Right renal pelvis (tissue), 4 donors: ENCODE results near the gene CHST15. TPM values are rescaled to one million over a fixed set of nuclear protein-coding genes. Genes with fewer than 3 reads are reported as not detected.

Experiments
- DNase-seq, 4 donors: peaks; one replicate each; pipeline ENCODE4 v3.0.0-alpha.2; 2013; ENCODE audit warnings: low read depth in 4 of 4, low spot score in 3 of 4, missing footprints in 1 of 4
- polyA plus RNA-seq, 4 donors: library from polyadenylated mRNA; unstranded; fragments of 120-200 nt; gene quantifications; one replicate each; pipeline ENCODE4 v1.2.1, GENCODE V29; 2013; ENCODE audit not compliant: insufficient read length in 4 of 4

Gene CHST15
- polyA plus RNA-seq, 4 donors = 17.1 to 23.5 (median 20.9) TPM

DNA sequence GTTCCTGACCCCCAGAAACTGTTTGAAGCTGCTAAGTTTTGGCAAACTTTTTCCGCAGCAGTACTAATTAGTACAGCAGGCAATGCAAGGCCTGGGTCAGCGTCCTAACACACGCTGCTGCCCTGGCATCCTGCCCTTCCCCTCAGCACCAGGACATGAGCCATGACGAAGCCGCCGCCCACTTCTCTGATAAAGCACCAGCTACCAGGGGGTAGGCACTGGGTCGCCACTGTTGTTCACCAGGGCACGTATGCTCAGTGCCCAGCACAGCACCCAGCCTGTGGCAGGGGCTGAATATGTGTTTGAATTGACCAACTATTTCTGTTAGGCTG, 59.5 kb downstream of the CHST15 start:
- DNase-seq = no peak

GRCh38 chr10:124032971-124033886, 60.2 kb downstream of the CHST15 start:
- peak; percentile 62 to 72 (median 64) for DNase-seq

DNA sequence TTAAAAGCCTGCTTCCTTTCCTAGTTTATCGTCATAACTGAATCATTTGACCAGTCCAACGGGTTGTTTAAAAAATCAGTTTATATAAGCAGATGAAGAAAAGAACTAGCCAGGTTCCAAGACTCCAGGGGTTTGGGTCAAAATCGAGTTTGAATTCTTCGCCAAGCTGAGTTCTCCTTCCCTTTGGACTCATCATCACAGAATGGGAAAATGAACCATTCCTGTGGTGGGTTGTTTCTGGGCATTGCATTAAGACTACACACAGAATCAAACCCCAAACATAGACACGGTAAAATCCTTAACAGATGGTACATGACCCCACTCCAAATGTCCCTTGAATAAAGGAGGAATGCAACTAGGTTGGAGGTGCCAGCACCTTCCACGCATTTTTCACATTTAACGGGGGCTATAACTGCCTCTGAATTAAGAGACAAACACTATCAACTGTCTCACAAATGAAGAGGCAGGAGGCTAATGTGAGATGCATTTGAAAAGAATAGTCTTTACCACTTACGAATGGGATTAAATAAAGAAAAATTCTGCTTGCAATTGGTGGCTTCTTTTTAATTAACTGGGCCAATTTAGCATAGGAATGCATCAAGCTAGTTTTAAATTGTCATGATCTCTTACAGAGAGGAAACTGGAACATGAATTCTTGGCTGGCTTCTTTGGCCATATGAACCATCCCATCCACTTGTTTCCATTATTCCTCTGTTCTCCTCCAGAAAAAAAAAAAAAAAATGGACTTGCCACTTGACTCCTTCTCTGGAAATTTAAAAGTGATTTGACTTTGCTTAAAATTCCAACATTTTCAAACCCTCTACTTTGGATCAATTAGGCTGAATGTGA, 61.1 kb downstream of the CHST15 start:
- DNase-seq = no peak

DNA sequence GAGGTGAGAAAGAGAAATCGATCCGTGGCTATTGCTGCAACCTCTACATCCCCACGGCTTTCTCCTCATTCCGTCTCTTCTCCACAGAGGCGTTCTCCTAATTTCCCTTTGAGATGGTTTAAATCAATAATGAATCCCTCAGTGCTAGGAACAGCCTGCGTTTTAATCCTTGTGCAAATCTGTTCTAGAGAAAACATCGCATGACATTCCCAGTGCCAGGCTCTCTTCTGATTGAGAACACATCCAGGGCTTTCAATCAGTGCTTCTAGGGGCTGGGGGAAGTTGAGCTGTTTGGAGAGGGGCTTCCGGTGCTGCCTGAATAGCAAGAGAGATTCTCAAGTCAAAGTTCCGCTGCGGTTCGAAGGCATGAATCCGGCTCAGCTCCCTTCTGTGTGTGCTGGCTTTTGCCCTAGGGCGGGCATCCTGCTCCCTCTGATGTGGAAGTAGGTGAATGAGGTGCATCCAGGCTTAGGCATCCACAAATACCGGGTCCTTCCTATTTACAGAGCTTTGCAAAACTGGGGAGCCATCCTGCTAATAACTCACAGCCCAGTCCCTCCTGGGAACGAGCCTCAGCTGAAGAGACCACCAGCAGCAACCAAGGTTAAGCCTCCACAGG, 62.8 kb downstream of the CHST15 start:
- no peak for DNase-seq

DNA sequence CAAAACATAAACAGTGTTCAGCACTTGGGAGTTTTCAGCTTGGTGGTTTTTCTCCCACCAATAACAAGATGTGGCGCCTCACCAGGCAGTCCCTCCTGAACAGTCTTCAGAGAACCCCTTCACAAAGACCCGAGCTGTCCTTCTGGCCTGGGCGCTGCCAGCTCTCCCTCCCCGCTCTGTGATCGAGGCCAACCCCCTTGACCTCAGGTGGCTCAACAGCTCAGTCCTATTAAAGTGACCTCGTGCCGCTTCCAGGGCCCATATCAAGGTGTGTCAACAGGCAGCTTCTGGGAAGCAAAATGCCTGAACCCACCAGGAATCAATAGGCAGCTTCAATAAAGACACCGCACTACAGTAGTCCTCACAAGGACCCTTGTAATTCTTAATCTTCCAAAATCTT, 63.3 kb downstream of the CHST15 start:
- no peak for DNase-seq

DNA sequence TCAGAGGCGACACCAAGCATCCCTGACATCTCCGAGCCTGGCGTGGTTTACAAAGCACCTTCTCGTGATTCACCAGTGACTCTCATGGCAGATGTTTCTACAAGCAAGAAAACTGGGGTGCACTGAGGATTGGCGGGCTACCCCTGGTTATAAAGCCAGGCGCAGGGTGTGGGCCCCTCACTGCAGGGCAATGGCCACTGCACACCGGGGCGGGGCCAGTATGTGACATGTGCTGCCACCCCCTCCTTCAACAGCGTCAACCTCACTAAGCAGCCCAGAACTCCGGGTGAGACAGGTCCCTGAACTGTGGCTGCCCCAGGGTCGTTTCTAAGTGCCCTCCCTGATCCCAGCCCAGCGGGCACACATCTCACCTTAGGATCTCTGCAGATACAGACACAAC, 63.8 kb downstream of the CHST15 start:
- DNase-seq = no peak

GRCh38 chr10:124028700-124029480, 64.5 kb downstream of the CHST15 start:
- no peak for DNase-seq

DNA sequence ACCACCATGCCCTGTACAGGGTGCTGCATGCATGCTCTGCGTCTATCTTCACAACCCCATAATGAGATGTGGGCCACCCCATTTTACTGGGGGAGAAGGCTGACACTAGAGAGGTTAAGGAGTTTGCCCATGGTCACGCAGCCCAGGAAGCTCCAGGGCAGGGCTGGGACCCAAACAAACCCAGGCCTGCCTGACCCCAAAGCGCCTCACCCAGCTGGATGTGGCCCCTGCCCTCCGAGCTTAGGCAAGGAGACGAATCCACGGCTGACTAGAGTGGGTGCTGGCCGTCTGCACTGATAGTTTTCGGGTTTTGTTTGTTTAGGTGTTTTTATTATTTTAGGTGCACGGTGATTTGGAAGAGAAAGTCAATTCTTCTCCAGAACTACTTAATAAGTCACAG, 65.7 kb downstream of the CHST15 start:
- DNase-seq = no peak

DNA sequence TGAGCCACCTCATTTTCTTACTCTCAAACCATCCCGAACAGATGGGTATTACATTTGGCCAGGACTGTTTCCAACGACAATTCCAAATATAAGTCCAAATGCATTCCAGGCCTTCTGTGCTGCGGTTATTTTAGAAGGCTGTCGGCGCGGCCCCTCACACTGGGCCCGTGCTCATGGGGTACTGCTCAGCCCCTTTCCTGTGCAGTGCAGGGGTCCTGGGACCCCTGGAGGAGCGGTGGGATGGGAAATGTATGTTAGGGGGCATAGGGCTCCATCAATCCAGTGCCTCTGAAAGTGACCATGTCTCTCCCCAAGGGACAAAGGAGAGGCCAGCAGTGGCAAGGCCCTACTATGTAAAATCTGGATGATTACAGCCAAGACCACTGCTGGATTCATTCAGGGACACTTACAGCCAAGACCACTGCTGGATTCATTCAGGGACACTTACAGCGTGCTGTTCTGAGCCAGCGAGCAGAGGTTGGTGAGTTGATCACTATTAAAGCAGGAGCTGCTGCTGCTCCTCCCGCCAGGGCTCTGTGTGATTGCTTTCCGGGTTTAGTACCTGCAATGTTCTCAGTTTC, 66.3 kb downstream of the CHST15 start:
- no peak for DNase-seq

- DNase-seq = no peak
Measured at GRCh38 chr10:124026589-124026939, 66.8 kb downstream of the CHST15 start.

DNA sequence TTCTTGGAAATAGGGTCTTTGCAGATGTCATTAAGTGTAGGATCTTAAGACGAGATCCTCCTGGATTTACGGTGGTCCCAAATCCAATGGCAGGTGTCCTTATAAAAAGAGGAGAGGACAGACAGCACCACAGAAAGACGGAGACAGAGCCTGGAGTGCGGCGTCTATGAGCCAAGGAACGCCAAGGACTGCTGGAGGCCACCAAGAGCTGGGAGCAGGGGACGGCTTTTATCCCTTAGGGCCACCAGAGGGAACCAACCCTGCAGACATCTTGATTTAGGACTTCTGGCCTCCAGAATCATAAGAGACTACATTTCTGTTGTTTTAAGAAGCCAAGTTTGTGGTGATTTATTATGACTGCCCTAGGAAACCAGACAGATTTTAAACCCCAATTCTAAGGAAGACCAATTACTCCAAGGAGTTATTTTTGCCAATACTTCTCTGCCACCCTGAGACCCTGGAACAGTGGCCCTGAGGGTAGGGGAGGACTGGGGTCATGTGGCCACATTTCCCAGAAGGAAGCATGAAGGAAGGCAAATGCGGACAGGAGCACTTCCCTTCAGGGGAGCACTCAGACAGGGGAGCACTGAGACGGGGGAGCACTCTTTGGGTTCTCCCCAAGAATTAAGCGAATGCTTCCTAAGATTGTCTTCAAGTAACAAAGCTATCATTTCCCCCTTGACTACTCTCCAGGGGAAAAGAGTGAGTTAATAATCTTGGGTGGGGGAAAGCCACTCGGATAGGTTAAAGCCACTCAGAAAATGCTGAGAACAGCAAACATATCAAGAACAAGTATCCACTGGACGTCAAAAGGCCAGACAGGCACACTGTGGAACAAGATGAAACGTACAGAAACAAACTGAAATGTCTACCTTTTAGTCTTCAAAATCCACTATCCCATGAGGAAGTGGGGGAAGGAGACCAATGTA, 67.5 kb downstream of the CHST15 start:
- no peak for DNase-seq

- DNase-seq = no peak
Measured at GRCh38 chr10:124025152-124025551, 68.2 kb downstream of the CHST15 start.

GRCh38 chr10:124022066-124022465, 71.3 kb downstream of the CHST15 start:
- no peak for DNase-seq

GRCh38 chr10:124020981-124021815, 72.2 kb downstream of the CHST15 start:
- DNase-seq = no peak

DNA sequence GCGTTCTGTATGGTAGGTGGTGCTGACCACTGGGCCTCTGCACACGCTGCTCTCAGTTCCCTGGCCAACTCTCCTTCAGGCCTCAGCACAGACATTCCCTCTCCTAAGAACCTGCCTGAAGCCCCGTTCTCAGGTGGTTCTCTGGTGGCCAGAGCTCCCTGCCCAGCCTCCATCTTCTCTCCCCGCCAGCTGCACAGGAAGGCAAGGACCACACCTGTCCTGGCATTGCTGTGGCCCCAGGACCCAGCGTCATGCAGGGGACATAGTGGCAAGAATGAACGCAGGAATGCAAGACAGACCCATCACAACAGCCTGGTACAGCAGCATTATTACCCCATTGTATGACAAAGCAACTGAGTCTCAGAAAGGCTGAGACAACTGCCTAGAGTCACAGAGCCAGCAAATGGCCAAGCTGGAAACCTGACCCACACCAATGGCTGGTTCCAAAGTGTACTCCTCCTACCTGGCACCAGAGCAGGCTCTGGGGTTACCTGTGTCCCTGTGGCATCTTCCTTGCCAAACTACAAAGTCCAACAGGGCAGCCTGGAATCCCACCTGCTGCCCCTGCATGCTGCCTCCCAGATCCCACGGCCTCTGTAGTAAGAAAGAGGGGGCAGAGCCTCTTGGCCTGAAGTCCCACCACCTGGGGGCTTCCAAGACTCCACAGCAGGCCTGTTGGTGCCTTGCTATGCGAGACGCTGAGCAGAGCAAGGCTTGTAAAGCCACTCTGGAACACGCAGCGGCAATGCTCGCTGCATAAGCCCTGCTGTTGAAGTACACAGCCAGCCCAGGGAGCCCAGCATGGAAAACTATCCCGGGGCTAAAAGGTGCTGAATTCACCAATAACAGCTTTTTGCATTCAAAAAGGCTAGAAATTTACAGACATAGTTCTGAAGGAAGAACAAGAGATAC, 73.3 kb downstream of the CHST15 start:
- no peak for DNase-seq

DNA sequence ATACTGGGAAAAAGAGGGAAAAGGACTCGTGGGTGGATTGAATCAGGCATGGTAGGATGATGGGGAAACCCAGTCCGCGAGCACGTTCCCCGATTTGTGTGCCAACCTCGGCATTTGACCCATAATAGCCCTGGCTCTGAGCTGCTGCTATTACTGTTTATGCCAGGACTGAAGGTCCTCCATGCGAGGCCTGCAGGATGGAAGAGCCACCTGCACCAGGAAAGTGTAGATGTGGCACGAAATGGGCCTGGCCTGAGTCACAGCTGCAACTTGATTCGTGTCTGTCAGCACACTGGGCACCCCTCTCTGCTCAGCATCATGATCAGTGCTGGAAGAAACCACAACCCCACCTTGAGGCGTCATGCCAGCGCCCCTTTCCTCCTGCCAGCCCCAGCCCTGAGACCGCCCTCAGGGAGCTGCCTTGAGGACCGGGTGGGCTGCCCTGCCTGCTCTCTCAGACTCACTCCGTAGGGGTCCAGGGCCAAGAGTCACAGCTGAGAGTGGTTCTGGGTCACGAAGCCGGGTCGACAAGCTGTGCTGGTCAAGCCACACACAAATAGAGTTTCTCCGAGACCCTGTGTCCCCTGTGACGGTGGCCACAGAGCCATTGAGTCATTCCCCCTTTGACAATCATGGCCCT, 74.4 kb downstream of the CHST15 start:
- no peak for DNase-seq

- DNase-seq = no peak
Measured at GRCh38 chr10:124017729-124018128, 75.7 kb downstream of the CHST15 start.
